IPS DF 4.7 (cell line): Measurements from ENCODE around the gene ANXA5.
"Not testable (repeated sequence)": the region's sequence is repeated elsewhere in the genome, so short reads cannot be mapped to it uniquely, and the experiment has no call there.

Source experiments
- DNase-seq: peaks from one replicate; pipeline ENCODE4 v3.0.0-alpha.2; 2013; ENCODE audit warnings: low spot score; ENCODE audit errors: extremely low read depth

The ANXA5 gene

GRCh38 chr4:121696581-121697461, at the start of gene ANXA5:
Gene ANXA5, minus strand, starts transcription at chr4:121696980. Its CDS starts 391 bp downstream, at chr4:121696589.
- DNase-seq = no peak

DNA sequence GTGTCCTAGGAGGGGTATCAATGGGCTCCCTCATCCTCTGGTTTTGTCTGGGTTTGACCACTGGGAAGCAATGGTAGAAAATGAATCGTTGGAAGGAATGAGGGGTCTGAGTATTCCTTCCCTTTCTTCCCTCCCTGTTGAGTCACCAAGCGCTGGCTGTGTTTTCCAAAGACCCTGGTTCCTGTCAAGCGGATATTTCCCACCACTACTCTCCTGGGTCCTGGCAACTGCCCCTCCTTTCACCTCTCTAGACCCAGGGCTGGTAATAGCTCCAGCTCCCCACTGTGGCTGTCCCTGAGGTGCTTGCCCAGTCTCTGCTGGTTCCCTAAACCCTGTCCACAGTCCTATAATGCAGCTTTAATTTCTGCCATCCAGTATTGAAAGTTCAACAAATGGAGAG, 46.0 kb upstream of the ANXA5 start:
- DNase-seq = no peak

DNA sequence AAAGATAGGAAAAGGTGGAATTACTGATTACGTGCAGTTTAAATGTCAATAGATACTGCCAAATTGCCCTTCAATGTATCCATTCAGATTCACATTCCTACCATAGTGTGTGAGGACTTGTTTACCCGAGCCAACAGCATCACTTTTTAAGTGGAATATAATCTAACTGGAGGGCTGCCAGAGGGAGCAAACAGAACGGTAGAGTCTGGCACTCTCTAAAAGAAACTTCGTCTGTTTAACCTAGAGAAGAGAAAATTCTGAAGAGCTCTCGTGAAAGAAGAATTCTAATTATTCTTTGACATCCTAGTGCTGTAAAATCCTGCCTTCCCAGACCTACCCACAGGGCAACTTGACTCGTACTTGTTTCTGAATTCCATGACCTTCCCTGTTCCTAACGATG, 45.0 kb upstream of the ANXA5 start:
- DNase-seq = no peak

DNA sequence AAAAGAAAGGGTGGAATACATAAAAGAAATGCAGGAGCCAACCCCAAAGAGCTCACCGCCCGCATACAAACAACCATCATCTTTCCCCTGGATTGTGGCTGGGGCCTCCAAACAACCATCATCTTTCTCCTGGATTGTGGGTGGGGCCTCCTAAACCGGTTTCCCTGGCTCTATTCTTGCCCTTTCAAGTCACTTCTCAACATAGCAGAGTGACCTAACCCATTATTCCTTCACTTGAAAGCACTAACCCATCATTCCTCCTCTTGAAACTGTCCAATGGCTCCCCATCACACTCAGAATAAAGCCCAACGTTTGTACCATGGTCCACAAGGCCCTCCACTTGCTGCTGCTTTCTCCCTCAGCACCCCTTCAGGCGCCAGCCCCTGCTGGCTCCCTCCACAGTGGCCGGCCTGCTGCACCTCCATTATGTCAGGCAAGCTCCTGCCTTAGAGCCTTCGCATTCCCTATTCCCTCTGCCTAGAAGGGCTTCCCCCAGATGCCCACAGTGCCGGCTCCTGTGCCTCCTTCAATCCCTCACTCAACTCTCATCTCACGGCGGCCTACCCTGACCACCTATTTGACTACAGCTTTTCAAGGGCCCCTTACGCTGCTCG, 44.1 kb upstream of the ANXA5 start:
- DNase-seq = no peak

DNA sequence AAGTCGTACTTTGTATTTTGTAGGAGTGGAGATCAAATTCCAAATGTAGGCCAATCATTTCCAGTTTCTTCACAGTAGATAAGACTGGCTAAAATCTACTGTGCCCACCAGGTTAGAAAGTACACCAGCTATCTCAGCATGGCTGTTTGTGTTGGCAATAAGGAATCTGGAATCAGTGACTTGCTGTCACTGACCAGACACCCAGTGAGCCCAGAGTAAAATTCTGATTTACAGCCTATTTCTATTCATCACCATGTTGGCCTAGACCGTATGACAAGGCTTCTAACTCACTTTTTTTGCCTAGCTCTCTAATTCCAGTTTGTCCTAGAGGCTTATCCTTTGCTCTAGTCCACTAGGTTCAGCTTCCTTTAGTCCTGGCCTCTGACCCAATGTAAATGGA, 42.8 kb upstream of the ANXA5 start:
- DNase-seq = no peak

DNA sequence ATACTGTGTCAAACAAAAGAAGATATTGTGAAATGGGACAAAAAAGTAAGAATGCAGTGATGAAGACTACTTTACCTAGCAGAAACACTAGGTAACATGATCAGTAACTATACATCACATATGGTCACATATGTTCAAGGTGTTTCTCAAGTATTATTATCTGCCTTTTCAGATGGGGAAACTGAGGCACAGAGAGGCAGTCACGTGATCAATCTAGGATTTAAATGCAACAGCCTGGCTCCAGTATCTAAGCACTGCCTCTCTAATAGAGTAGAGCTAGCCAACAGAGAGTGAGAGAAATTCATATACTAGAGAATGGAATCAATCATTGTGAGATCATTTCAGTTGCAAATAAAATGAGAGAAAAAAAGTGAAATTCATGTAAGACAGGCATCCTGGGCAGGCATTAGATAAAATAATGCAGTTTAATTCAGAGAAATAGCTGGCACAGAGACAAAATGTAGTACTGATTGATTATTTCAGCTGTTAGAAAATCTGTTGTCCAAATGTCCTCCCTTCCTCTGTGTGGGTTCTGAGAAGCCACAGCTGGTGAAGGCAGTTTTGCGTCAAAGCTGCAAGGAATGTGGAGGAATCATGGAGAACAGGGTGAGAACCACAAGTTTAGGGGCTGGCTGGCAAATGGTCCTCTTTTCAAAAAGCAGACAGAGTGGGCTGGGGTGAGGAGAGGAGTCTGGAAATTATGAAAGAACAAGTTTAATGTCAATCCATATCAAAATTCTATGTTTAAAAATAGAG, 42.2 kb upstream of the ANXA5 start:
- DNase-seq = no peak

DNA sequence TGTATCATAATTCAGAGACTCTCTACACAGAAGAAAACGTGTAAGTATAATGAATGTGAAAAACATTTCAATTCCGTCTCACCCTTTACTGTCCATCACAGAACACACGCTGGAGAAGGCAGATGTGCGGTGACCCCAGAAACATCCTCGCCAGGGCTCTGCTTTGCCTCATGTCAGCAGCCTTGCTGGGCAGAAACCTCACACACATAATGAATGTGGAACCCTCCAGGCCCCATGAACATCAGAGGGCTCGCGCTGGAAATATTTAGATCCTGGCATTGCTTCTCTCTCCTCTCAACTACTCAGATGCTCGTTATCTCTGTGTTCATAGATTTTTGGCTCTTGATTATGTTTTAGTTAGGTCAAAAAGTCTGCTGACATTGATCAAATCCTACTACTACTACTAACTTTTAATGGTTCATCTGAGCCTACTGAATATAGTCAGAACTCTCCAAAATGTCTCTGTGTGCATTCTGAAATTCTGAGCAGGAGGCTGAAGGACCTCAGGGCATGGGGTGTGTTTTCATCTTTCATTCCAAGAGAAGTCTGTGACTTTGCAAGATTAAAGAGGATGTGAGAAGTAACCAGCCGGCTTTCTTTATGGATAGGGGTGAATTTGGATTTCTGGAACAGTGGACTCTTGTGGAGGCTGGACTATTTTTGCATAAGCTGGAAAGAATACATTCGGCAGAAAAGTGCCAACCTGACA, 41.2 kb upstream of the ANXA5 start:
- DNase-seq = no peak

GRCh38 chr4:121736735-121737351, 40.1 kb upstream of the ANXA5 start:
- no peak for DNase-seq

GRCh38 chr4:121734571-121734970, 37.8 kb upstream of the ANXA5 start:
- DNase-seq = no peak

DNA sequence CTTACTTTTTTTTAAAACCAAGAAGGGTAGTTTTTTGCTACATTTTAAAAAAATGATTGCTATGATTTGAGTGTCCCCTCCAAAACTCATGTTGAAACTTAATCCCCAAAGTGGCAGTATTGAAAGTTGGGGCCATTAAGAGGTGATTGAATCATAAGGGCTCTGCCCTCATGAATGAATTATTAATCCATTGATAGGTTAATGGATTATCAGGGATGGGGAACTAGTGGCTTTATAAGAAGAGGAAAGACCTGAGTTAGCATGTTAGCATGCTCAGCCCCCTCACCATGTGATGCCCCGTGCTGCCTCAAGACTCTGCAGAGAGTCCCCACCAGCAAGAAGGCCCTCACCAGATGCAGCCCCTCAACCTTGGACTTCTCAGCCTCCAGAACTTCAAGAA, 37.2 kb upstream of the ANXA5 start:
- no peak for DNase-seq

DNA sequence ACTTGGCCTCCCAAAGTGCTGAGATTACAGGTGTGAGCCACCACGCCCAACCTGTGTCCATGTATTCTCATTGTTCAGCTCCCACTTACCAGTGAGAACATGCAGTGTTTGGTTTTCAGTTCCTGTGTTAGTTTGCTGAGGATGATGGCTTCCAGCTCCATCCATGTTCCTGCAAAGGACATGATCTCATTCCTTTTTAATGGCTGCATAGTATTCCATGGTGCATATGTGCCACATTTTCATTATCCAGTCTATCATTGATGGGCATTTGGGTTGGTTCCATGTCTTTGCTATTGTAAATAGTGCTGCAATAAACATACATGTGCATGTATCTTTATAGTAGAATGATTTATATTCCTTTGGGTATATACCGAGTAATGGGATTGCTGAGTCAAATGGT, 33.0 kb upstream of the ANXA5 start:
- DNase-seq = not testable (repeated sequence)

DNA sequence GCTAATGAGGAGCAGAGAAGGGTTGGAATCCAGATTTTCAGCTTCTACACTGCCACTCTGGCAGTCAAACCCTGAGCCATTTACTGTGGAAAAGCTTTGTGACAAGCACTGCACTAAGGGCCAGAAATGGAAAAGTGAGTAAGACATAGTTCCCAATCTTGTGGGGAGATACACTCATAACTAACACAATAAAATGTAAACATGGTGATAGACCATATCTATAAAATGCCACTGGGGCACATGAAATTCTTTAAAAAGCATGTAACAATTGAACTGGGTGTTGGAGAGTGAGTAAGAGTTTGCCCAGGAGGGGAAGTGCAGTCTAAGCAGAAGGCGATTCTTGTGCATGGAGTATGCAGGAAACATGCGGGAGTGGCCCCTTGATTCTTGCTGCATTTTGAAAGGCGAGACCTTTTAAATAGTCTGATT, 32.0 kb upstream of the ANXA5 start:
- no peak for DNase-seq

GRCh38 chr4:121728066-121728465, 31.3 kb upstream of the ANXA5 start:
- no peak for DNase-seq

DNA sequence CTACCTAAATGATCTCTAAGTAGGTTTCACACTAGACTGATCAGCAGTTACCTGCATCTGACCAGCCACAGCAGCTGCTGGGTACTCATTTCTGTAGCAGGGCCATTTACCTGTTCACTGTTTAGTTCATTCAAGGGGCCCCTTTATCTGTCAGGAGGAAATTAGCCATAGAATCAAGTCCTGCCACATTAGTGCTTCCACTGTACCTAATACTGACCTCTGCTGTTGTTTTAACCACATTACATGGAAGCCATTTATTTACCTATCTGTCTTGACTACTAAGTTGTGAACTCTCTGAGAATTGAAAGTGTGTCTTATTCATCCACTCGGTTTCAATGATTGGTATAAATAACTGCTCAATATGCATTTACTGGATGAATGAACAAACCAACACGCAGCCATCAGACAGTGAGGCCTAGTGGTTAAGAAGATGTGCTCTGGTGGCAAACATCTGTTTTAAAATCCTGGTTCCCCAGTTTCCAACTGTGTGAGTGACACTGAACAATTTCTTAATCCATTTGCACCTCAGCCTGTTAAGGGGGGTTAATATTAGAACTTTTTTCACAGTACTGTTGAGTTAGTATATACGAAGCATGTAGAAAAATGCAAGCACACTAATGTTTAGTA, 30.0 kb upstream of the ANXA5 start:
- DNase-seq = no peak

GRCh38 chr4:121724671-121725070, 27.9 kb upstream of the ANXA5 start:
- DNase-seq = no peak

DNA sequence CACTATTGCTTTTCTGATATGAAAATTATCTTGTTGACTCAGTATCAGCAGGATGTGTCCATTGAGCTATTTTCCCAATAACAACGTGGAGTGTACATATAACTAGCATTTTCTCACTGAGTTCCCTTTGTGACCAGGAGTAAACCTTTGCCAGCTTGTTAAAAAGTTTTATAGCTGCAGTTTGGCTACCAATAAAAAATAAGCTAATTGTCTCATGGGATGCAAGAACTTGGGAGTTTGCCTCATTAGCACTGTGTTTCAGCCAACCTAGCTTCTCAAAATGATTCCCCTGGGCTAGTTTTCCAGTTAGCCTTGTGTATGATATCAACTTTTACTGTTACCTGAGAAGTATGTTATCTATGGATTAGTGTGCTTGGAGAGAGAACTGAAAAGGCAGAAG, 24.9 kb upstream of the ANXA5 start:
- no peak for DNase-seq

- no peak for DNase-seq
Observed at GRCh38 chr4:121720109-121720508, 23.3 kb upstream of the ANXA5 start.

DNA sequence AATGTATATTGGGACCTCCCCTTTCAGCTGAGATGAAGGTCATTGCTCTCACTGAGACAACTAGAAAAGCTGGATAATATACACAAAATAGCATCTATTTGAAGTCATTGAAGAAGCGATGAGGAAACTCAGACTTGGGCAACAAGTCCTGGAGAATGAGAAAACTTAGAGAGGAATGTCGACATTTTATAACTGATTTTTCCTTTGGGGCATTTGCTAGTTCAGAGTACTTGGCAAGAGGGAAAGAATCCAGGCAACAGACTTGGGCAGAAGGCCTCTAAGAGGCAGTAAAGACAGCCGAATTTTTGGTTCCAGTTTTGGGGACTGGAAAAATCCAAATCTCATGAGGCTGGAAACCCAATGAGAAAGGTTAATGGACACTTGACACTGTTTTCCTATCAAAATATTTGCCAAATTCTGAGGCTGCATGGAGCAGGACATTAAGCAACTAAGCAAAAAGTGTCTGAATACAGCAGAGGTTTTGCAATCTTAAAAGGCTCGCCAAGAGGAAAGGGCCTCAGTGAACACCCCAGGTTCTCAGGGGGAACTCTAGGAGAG, 21.0 kb upstream of the ANXA5 start:
- DNase-seq = no peak

DNA sequence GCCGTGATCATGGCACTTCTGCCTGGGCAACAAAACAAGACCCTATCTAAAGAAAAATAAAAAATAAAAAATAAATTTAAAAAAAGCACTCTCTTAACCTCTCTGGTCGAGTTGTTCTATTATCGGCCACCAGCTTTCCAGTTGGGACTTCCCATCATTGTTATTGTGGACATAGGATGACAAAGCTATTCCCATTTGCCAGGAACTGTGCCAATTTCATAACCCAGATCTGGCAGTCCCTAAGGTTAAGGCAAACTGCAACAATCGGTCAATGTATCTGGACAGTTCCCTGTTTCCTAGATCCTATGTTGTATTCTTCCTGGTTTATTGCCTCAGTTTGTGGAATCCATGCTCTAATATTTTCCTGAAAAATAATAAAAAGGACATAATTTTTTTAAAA, 17.8 kb upstream of the ANXA5 start:
- no peak for DNase-seq

DNA sequence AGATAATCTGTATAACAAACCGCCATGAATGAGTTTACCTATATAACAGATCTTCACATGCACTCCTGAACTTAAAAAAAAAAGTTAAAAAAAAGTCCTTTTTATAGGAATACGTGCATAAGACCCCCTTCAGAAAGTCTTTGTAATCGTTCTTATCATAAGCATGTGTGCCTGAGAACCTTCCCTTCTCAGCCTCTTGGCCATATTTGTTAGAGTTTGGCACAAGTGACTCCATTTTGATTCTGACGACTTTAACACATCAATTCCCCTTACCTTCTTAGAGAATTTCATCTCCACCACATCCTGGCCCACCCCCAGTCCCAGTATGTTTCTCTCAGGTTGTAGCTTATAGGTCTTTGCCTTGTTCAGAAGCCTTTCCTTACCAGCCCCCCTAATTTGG, 16.0 kb upstream of the ANXA5 start:
- no peak for DNase-seq
